Stomach (tissue), 4 donors: ENCODE measurements around the gene PDK2.

ENCODE experiments used
- EP300 ChIP-seq: sonication (generic); formaldehyde crosslinking; IDR thresholded peaks from one replicate; pipeline ENCODE4 v1.6.1; 2017; ENCODE audit warnings: antibody characterized with exemption
- POLR2A ChIP-seq, 4 donors: fragments of 450-650 bp; IDR thresholded peaks; one replicate each; pipeline ENCODE4 v1.6.1; 2016; ENCODE audit warnings: antibody characterized with exemption in 4 of 4, control low read depth in 2 of 4, mild to moderate bottlenecking in 1 of 4, moderate library complexity in 1 of 4
- POLR2AphosphoS5 ChIP-seq, 3 donors: sonication (generic); formaldehyde crosslinking; IDR thresholded peaks; one replicate each; pipeline ENCODE4 v1.6.1; 2016; ENCODE audit warnings: antibody characterized with exemption in 3 of 3
- TF ChIP-seq, protein P1 (sequence below), 7 experiments: fragments of 450-650 bp in 4 of 7; fragments of 200-600 bp in 3 of 7; sonication (generic) in 3 of 7; IDR thresholded peaks; one replicate each; pipeline ENCODE4 v1.5.1; 2016 to 2019; ENCODE audit warnings: antibody characterized with exemption in 7 of 7, control low read depth in 2 of 7, mild to moderate bottlenecking in 1 of 7

DNA sequence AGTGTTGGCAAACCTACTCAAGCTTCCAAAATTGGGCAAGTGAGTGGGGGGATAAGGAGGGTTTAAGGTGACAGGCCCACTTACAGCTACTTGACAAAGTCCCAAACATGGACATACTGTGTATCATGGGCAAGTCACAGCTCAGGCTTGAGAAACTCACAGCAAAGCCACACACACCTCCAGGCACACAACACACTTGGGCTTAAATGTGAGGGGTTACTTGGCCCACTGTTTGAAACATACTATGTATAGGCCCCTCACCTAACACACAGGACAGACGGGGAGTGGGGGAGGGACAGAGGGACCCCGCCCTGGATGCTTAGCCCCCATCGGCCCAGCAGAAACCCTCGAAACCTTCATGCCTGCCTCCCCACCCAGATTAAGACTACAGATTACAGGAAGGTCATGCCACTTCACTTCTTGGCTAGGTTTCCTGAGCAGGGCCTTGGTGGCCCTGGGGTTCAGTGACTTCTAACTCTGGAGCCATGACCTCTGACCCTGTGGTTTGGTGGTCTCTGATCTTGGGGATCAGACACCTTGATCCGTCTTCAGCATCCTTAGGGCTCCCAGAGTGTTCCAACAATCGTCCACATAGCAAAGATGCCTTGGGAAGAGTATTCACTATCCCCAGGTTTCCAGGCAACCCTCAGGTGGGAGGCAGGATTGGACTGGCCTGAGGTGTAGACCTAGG lies 37.1 kb downstream of the PDK2 start:
- TF ChIP-seq, protein P1, sequence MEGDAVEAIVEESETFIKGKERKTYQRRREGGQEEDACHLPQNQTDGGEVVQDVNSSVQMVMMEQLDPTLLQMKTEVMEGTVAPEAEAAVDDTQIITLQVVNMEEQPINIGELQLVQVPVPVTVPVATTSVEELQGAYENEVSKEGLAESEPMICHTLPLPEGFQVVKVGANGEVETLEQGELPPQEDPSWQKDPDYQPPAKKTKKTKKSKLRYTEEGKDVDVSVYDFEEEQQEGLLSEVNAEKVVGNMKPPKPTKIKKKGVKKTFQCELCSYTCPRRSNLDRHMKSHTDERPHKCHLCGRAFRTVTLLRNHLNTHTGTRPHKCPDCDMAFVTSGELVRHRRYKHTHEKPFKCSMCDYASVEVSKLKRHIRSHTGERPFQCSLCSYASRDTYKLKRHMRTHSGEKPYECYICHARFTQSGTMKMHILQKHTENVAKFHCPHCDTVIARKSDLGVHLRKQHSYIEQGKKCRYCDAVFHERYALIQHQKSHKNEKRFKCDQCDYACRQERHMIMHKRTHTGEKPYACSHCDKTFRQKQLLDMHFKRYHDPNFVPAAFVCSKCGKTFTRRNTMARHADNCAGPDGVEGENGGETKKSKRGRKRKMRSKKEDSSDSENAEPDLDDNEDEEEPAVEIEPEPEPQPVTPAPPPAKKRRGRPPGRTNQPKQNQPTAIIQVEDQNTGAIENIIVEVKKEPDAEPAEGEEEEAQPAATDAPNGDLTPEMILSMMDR (IDR thresholded peaks at IDR 0.05) = no peak
- TF ChIP-seq POLR2AphosphoS5 (IDR thresholded peaks at IDR 0.05) (no peak), POLR2A (IDR thresholded peaks at IDR 0.05) (no peak), EP300 (no peak)
